HepG2 (cell line): ENCODE results near the gene GNB1. TPM values are rescaled to one million over a fixed set of nuclear protein-coding genes. Genes with fewer than 3 reads are reported as not detected.
A peak's percentile ranks its signal among the peaks of the same experiment; 100 is the strongest.

Source experiments
- DPF2 ChIP-seq: sonication (generic); formaldehyde crosslinking; IDR thresholded peaks from 2 replicates; pipeline ENCODE4 v1.4.0; 2020; ENCODE audit warnings: mild to moderate bottlenecking, low read depth, missing genetic modification reagents, borderline replicate concordance
- KAT7 ChIP-seq: IDR thresholded peaks from 2 replicates; pipeline ENCODE4 v1.6.1; 2018; ENCODE audit warnings: borderline replicate concordance, missing compliant biosample characterization
- KDM5B ChIP-seq: sonication (generic); formaldehyde crosslinking; IDR thresholded peaks from 2 replicates; pipeline ENCODE4 v1.4.0; 2020; ENCODE audit warnings: missing genetic modification reagents, mild to moderate bottlenecking, borderline replicate concordance
- MEIS2 ChIP-seq: sonication (generic); formaldehyde crosslinking; IDR thresholded peaks from 2 replicates; pipeline ENCODE4 v1.9.0; 2021; ENCODE audit warnings: mild to moderate bottlenecking, missing genetic modification reagents
- SIN3B ChIP-seq: fragments of 150-350 bp; IDR thresholded peaks from 2 replicates; pipeline ENCODE4 v1.6.1; 2014; ENCODE audit warnings: low read length
- SMC3 ChIP-seq: IDR thresholded peaks from 2 replicates; pipeline ENCODE4 v1.6.1; 2011; ENCODE audit warnings: low read length, improper control_type of control experiment
- SRY ChIP-seq: sonication (generic); formaldehyde crosslinking; IDR thresholded peaks from 2 replicates; pipeline ENCODE4 v1.8.0; 2022; ENCODE audit warnings: mild to moderate bottlenecking, missing genetic modification reagents
- TBX3 ChIP-seq: fragments of 450-650 bp; IDR thresholded peaks from 2 replicates; pipeline ENCODE4 v1.6.1; 2017; ENCODE audit warnings: antibody characterized with exemption, mild to moderate bottlenecking, inconsistent platforms, borderline replicate concordance
- TP53 ChIP-seq: sonication (generic); formaldehyde crosslinking; conservative IDR thresholded peaks from 2 replicates; pipeline ENCODE4 v1.4.0; 2020; ENCODE audit warnings: missing genetic modification reagents
- ZBTB8A ChIP-seq: sonication (generic); formaldehyde crosslinking; IDR thresholded peaks from 2 replicates; pipeline ENCODE4 v1.4.0; 2020; ENCODE audit warnings: mild to moderate bottlenecking, low read depth, missing genetic modification reagents, borderline replicate concordance
- ZFAT ChIP-seq: sonication (generic); formaldehyde crosslinking; conservative IDR thresholded peaks from 2 replicates; pipeline ENCODE4 v1.8.1; 2023; ENCODE audit warnings: missing genetic modification reagents, inconsistent platforms
- ZNF10 ChIP-seq: sonication (generic); formaldehyde crosslinking; IDR thresholded peaks from 2 replicates; pipeline ENCODE4 v1.4.0; 2020; ENCODE audit warnings: mild to moderate bottlenecking, low read depth, missing genetic modification reagents, borderline replicate concordance
- ZNF24 ChIP-seq: fragments of 450-650 bp; IDR thresholded peaks from 2 replicates; pipeline ENCODE4 v1.6.1; 2017; ENCODE audit warnings: antibody characterized with exemption, mild to moderate bottlenecking
- ZNF296 ChIP-seq: sonication (generic); formaldehyde crosslinking; conservative IDR thresholded peaks from 2 replicates; pipeline ENCODE4 v1.5.0; 2020; ENCODE audit warnings: mild to moderate bottlenecking, missing genetic modification reagents
- ZNF468 ChIP-seq: sonication (generic); formaldehyde crosslinking; IDR thresholded peaks from 2 replicates; pipeline ENCODE4 v1.8.0; 2022; ENCODE audit warnings: mild to moderate bottlenecking, moderate library complexity, missing genetic modification reagents
- ZNF720 ChIP-seq: sonication (generic); formaldehyde crosslinking; IDR thresholded peaks from 2 replicates; pipeline ENCODE4 v1.4.0; 2020; ENCODE audit warnings: missing genetic modification reagents
- ZNF777 ChIP-seq: sonication (generic); formaldehyde crosslinking; IDR thresholded peaks from 2 replicates; pipeline ENCODE4 v1.4.0; 2020; ENCODE audit warnings: missing genetic modification reagents
- polyA plus RNA-seq, 8 experiments: library from polyadenylated mRNA; depleted of rRNA in 3 of 8; stranded (reverse) in 7 of 8; unstranded in 1 of 8; fragments of >200 nt; fragmentation: Illumina TruSeq in 4 of 8; extraction: Trizol in 4 of 8; gene quantifications; 2 replicates each; pipeline versions ENCODE4 v1.2.1 to v1.2.3, GENCODE V29; 2011 to 2016; ENCODE audit warnings: low read depth in 4 of 8, missing spikeins in 1 of 8, mixed read lengths in 1 of 8; ENCODE audit not compliant: insufficient read depth in 1 of 8
- total RNA-seq, 5 experiments: library from RNA; depleted of rRNA; stranded (reverse); fragments of >200 nt; fragmentation: Illumina TruSeq; extraction: Trizol; gene quantifications; 2 replicates each; pipeline ENCODE4 v1.2.3, GENCODE V29; 2016; ENCODE audit warnings: low read depth in 1 of 5
- TF ChIP-seq, protein P1 (sequence below): sonication (generic); formaldehyde crosslinking; IDR thresholded peaks from 2 replicates; pipeline ENCODE4 v1.5.1; 2020; ENCODE audit warnings: mild to moderate bottlenecking, missing genetic modification reagents, moderate library complexity
- TF ChIP-seq, protein P2 (sequence below): sonication (generic); formaldehyde crosslinking; IDR thresholded peaks from 2 replicates; pipeline ENCODE4 v1.8.1; 2022; ENCODE audit warnings: low read depth, mild to moderate bottlenecking, missing genetic modification reagents
- TF ChIP-seq, protein P3 (sequence below): sonication (generic); formaldehyde crosslinking; IDR thresholded peaks from 2 replicates; pipeline ENCODE4 v1.8.1; 2023; ENCODE audit warnings: mild to moderate bottlenecking, moderate library complexity, missing genetic modification reagents

Gene GNB1
- total and polyA plus RNA-seq, 2 of the 13 experiments (the other 11 are each of a cell fraction or from before 2014, with no cell fraction given): 66.2 to 327 TPM

DNA sequence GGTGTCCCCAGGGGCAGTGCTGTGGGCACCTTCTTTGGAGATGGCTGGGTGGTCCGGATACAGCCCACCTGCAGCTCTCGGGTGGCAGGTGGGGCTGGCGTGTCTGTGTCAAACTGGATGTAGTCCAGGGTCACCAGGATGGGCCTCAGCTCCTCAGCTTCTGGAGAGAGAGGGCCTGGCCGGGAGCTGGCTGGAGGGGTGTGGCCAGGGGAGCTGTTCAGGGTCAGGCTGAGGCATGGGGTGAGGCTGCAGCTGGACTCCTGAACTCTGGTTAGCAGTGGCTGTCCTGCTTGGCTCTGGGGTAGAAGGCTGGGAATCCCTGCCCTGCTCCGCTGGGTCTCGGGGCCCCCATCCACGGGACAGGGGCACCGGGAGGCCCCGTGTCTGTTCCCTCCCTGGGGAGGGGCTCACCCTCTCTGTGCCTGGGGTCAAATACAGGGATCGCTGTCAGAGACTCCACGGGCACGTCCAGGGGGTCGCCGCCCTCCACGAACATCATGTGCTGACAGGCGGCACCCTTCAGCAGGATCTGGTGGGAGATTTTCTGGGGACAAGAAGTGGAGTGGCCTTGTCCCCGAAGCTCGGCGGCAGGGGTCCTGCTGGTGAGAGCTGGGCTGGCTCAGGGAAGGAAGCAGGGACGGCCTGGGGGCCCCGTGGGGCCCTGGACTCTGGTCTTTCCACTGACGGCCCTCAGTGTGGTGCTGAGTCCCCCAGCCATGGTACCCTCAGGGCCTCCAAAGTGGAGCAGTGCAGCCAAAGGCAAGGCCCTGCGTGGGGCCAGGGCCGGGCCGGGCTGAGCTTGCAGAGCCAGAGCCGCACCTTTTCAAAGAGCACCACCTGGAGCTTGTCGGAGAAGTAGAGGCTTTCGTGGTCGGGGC, 32.3 kb upstream of the GNB1 start (continued):
- TF ChIP-seq ZBTB8A (CRISPR knock-in tag) (0 out of 2 replicates have a peak, but pooled peaks have one; percentile 29), TP53 (CRISPR knock-in tag) (no peak), KDM5B (CRISPR knock-in tag) (peak; percentile 77; the same call in 1 of the 2 replicates), ZNF468 (CRISPR knock-in tag) (no peak), SRY (CRISPR knock-in tag) (0 out of 2 replicates have a peak, but pooled peaks have one; percentile 21), ZNF296 (CRISPR knock-in tag) (no peak), DPF2 (no peak), ZNF24 (no peak), TBX3 (no peak), ZNF720 (CRISPR knock-in tag) (no peak), ZNF10 (no peak), KAT7 (CRISPR knock-in tag) (0 out of 2 replicates have a peak, but pooled peaks have one; percentile 36), SIN3B (no peak), SMC3 (no peak), ZNF777 (CRISPR knock-in tag) (peak; percentile 80), ZFAT (CRISPR knock-in tag) (no peak), MEIS2 (CRISPR knock-in tag) (peak; percentile 75; the same call in 1 of the 2 replicates)
- TF ChIP-seq, protein P1, sequence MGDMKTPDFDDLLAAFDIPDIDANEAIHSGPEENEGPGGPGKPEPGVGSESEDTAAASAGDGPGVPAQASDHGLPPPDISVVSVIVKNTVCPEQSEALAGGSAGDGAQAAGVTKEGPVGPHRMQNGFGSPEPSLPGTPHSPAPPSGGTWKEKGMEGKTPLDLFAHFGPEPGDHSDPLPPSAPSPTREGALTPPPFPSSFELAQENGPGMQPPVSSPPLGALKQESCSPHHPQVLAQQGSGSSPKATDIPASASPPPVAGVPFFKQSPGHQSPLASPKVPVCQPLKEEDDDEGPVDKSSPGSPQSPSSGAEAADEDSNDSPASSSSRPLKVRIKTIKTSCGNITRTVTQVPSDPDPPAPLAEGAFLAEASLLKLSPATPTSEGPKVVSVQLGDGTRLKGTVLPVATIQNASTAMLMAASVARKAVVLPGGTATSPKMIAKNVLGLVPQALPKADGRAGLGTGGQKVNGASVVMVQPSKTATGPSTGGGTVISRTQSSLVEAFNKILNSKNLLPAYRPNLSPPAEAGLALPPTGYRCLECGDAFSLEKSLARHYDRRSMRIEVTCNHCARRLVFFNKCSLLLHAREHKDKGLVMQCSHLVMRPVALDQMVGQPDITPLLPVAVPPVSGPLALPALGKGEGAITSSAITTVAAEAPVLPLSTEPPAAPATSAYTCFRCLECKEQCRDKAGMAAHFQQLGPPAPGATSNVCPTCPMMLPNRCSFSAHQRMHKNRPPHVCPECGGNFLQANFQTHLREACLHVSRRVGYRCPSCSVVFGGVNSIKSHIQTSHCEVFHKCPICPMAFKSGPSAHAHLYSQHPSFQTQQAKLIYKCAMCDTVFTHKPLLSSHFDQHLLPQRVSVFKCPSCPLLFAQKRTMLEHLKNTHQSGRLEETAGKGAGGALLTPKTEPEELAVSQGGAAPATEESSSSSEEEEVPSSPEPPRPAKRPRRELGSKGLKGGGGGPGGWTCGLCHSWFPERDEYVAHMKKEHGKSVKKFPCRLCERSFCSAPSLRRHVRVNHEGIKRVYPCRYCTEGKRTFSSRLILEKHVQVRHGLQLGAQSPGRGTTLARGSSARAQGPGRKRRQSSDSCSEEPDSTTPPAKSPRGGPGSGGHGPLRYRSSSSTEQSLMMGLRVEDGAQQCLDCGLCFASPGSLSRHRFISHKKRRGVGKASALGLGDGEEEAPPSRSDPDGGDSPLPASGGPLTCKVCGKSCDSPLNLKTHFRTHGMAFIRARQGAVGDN (CRISPR knock-in tag): peak; percentile 92
- TF ChIP-seq, protein P2, sequence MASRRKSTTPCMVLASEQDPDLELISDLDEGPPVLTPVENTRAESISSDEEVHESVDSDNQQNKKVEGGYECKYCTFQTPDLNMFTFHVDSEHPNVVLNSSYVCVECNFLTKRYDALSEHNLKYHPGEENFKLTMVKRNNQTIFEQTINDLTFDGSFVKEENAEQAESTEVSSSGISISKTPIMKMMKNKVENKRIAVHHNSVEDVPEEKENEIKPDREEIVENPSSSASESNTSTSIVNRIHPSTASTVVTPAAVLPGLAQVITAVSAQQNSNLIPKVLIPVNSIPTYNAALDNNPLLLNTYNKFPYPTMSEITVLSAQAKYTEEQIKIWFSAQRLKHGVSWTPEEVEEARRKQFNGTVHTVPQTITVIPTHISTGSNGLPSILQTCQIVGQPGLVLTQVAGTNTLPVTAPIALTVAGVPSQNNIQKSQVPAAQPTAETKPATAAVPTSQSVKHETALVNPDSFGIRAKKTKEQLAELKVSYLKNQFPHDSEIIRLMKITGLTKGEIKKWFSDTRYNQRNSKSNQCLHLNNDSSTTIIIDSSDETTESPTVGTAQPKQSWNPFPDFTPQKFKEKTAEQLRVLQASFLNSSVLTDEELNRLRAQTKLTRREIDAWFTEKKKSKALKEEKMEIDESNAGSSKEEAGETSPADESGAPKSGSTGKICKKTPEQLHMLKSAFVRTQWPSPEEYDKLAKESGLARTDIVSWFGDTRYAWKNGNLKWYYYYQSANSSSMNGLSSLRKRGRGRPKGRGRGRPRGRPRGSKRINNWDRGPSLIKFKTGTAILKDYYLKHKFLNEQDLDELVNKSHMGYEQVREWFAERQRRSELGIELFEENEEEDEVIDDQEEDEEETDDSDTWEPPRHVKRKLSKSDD (CRISPR knock-in tag): no peak
- TF ChIP-seq, protein P3, sequence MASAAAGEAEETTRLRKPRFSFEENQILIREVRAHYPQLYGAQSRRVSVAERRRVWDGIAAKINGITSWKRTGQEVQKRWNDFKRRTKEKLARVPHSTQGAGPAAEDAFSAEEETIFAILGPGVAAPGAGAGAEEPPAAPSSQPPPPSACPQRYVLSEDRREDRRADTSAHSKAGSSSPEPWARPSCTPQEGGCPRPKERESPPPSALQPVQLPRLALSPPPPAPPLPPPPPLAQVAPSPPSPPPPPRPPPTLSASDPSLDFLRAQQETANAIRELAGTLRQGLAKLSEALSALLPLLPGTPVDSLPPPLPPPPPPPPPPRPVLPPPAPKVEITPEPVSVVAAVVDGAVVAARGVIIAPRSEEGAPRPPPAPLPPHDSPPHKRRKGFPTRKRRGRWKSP (CRISPR knock-in tag): peak; percentile 15; the same call in 1 of the 2 replicates
